Measurements from ENCODE around the gene NDUFS8. TPM values are rescaled to one million over a fixed set of nuclear protein-coding genes. Genes with fewer than 3 reads are reported as not detected.

The NDUFS8 gene
- total and polyA plus RNA-seq, 2 experiments from 2014 or later, result 114 to 219 TPM

- no peak for DNase-seq
- TF ChIP-seq EZH2 (IDR thresholded peaks at IDR 0.05; ENCODE audit: insufficient read depth, poor library complexity, severe bottlenecking) (no peak), EZH2phosphoT487 (IDR thresholded peaks at IDR 0.05; ENCODE audit: insufficient read depth, low read depth) (no peak)
- Histone ChIP-seq H3K27ac (no peak overlapping the region), H3K79me2 (ENCODE audit: insufficient read depth) (no peaks in the 10 kb centered on the region), H4K20me1 (ENCODE audit: insufficient read depth) (no peaks in the 10 kb centered on the region), H3K4me1 (ENCODE audit: insufficient read depth) (no peaks in the 10 kb centered on the region), H3K27me3 (replicated peaks; ENCODE audit: insufficient read depth) (no peaks in the 10 kb centered on the region), H3K4me2 (ENCODE audit: unreplicated experiment) (no peak overlapping the region), H3K9ac (no peak overlapping the region), H2AFZ (no peak overlapping the region), H3K36me3 (ENCODE audit: low read depth) (no peaks in the 10 kb centered on the region), H3F3A (ENCODE audit: insufficient read depth) (no peaks in the 10 kb centered on the region; the same call in 1 of the 2 replicates), H3K9me2 (ENCODE audit: insufficient read depth) (no peaks in the 10 kb centered on the region), H3K4me3 (no peak overlapping the region), H3K9me3 (ENCODE audit: low read depth) (no peaks in the 10 kb centered on the region)
- 98 to 99% methylated on average over 13 of the region's 13 CpGs for WGBS, 2 experiments (ENCODE audit: low coverage in 1 of 2, low lambda C conversion rate in 2 of 2, missing lambda C conversion rate in 2 of 2)
- in situ Hi-C loops (cut with MboI), result no loop called here
Observed at GRCh38 chr11:67999201-67999629, 31.3 kb upstream of the NDUFS8 start.

GRCh38 chr11:67999704-68000103, 30.8 kb upstream of the NDUFS8 start:
- Histone ChIP-seq H3K9me3 (ENCODE audit: low read depth) (no peaks in the 10 kb centered on the region), H3K79me2 (ENCODE audit: insufficient read depth) (no peaks in the 10 kb centered on the region), H3K4me1 (ENCODE audit: insufficient read depth) (no peaks in the 10 kb centered on the region), H2AFZ (no peak overlapping the region), H3K9me2 (ENCODE audit: insufficient read depth) (no peaks in the 10 kb centered on the region), H3K4me2 (ENCODE audit: unreplicated experiment) (no peak overlapping the region), H3K9ac (no peak overlapping the region), H3K27me3 (replicated peaks; ENCODE audit: insufficient read depth) (no peaks in the 10 kb centered on the region), H3F3A (ENCODE audit: insufficient read depth) (no peaks in the 10 kb centered on the region; the same call in 1 of the 2 replicates), H3K4me3 (no peak overlapping the region), H3K36me3 (ENCODE audit: low read depth) (no peaks in the 10 kb centered on the region), H3K27ac (no peak overlapping the region), H4K20me1 (ENCODE audit: insufficient read depth) (no peaks in the 10 kb centered on the region)
- TF ChIP-seq EZH2 (IDR thresholded peaks at IDR 0.05; ENCODE audit: insufficient read depth, poor library complexity, severe bottlenecking) (no peak), EZH2phosphoT487 (IDR thresholded peaks at IDR 0.05; ENCODE audit: insufficient read depth, low read depth) (no peak)
- WGBS, 2 experiments (ENCODE audit: low coverage in 1 of 2, low lambda C conversion rate in 2 of 2, missing lambda C conversion rate in 2 of 2), result 88 to 94% methylated on average over 4 to 5 of the region's 5 CpGs
- DNase-seq, result no peak
- in situ Hi-C loops (cut with MboI), result no loop called here

- Histone ChIP-seq H3K9ac (no peak overlapping the region), H3K9me3 (ENCODE audit: low read depth) (no peaks in the 10 kb centered on the region), H3K4me1 (ENCODE audit: insufficient read depth) (no peaks in the 10 kb centered on the region), H3K79me2 (ENCODE audit: insufficient read depth) (no peaks in the 10 kb centered on the region), H3K9me2 (ENCODE audit: insufficient read depth) (no peaks in the 10 kb centered on the region), H2AFZ (no peak overlapping the region), H3K27ac (no peak overlapping the region), H3K4me3 (no peak overlapping the region), H3K27me3 (replicated peaks; ENCODE audit: insufficient read depth) (no peaks in the 10 kb centered on the region), H3F3A (ENCODE audit: insufficient read depth) (no peaks in the 10 kb centered on the region; the same call in 1 of the 2 replicates), H3K36me3 (ENCODE audit: low read depth) (no peaks in the 10 kb centered on the region), H3K4me2 (ENCODE audit: unreplicated experiment) (no peak overlapping the region), H4K20me1 (ENCODE audit: insufficient read depth) (no peaks in the 10 kb centered on the region)
- in situ Hi-C loops (cut with MboI), result no loop called here
- 67 to 70% methylated on average over 9 of the region's 9 CpGs for WGBS, 2 experiments (ENCODE audit: low coverage in 1 of 2, low lambda C conversion rate in 2 of 2, missing lambda C conversion rate in 2 of 2)
- TF ChIP-seq EZH2phosphoT487 (IDR thresholded peaks at IDR 0.05; ENCODE audit: insufficient read depth, low read depth), result no peak
- DNase-seq, result no peak
Observed at GRCh38 chr11:68002575-68002937, 27.9 kb upstream of the NDUFS8 start.

GRCh38 chr11:68002938-68003845, 27.3 kb upstream of the NDUFS8 start:
- H3K36me3 ChIP-seq (ENCODE audit: low read depth), result no peaks in the 10 kb centered on the region
- WGBS, 2 experiments (ENCODE audit: low coverage in 1 of 2, low lambda C conversion rate in 2 of 2, missing lambda C conversion rate in 2 of 2), result 27 to 56% methylated on average over 22 to 67 of the region's 86 CpGs

More at GRCh38 chr11:68002938-68003845, 27.3 kb upstream of the NDUFS8 start:
- H3K9ac ChIP-seq, result peak overlapping the region; percentile 60
- no peaks in the 10 kb centered on the region for H3K79me2 ChIP-seq (ENCODE audit: insufficient read depth)
- in situ Hi-C loops (cut with MboI), result no loop called here
- no peaks in the 10 kb centered on the region; the same call in 1 of the 2 replicates for H3F3A ChIP-seq (ENCODE audit: insufficient read depth)
- H3K4me1 ChIP-seq (ENCODE audit: insufficient read depth), result no peaks in the 10 kb centered on the region
- DNase-seq, result peak; percentile 46
- peak overlapping the region; percentile 64 for H3K4me2 ChIP-seq (ENCODE audit: unreplicated experiment)
- H3K9me3 ChIP-seq (ENCODE audit: low read depth), result no peaks in the 10 kb centered on the region
- no peak for TF ChIP-seq EZH2phosphoT487 (IDR thresholded peaks at IDR 0.05; ENCODE audit: insufficient read depth, low read depth)
- TF ChIP-seq EZH2 (IDR thresholded peaks at IDR 0.05; ENCODE audit: insufficient read depth, poor library complexity, severe bottlenecking), result no peak
- H2AFZ ChIP-seq, result peak overlapping the region; percentile 69
- no peaks in the 10 kb centered on the region for H4K20me1 ChIP-seq (ENCODE audit: insufficient read depth)
- no peaks in the 10 kb centered on the region for H3K9me2 ChIP-seq (ENCODE audit: insufficient read depth)
- H3K4me3 ChIP-seq, result peak overlapping the region; percentile 68
- no peaks in the 10 kb centered on the region for H3K27me3 ChIP-seq (replicated peaks; ENCODE audit: insufficient read depth)
- H3K27ac ChIP-seq, result no peak overlapping the region
